Epithelial cell of prostate (primary cell): Measurements from ENCODE around the gene NT5C3B.
"Not testable (repeated sequence)": the region's sequence is repeated elsewhere in the genome, so short reads cannot be mapped to it uniquely, and the experiment has no call there.

Experiments
- DNase-seq: peaks from one replicate; pipeline ENCODE4 v3.0.0-alpha.2; 2011; ENCODE audit warnings: low read depth, low spot score
- H3K27ac ChIP-seq: fragments of 450-650 bp; 2 replicates; pipeline ENCODE4 v1.5.1; 2017; ENCODE audit warnings: mild to moderate bottlenecking

NT5C3B gene

DNA sequence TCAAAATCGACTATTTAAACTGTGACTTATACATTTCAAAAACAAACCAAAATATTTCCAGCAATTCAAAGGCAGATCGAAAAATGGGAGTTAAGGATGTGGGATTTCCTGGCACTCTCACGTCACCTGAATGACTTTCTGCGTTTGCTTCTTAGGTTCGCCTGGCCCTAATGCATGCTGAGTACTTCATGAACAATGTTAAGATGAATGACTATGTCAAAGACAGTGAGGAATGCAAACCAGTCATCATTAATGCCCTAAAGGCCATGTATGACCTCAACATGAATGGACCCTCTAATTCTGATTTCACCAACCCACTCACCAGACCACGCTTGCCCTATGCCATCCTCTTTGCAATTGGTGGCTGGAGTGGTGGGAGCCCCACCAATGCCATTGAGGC lies 8.9 kb upstream of the NT5C3B start:
- DNase-seq: no peak
- no peak overlapping the region for H3K27ac ChIP-seq

- not testable (repeated sequence) for DNase-seq, H3K27ac ChIP-seq
These were observed 4.7 kb upstream of the NT5C3B start for GRCh38 chr17:41840781-41841180.

GRCh38 chr17:41839448-41839847 lies 3.4 kb upstream of the NT5C3B start:
- DNase-seq, H3K27ac ChIP-seq: not testable (repeated sequence)

GRCh38 chr17:41837761-41838538 lies 1.9 kb upstream of the NT5C3B start, which contains the start of gene KLHL10:
Gene KLHL10 (plus strand): TSS chr17:41837825. CDS start chr17:41837933, 108 bp downstream.
- no peak within 1 kb of the TSS for H3K27ac ChIP-seq
- DNase-seq: no peak

DNA sequence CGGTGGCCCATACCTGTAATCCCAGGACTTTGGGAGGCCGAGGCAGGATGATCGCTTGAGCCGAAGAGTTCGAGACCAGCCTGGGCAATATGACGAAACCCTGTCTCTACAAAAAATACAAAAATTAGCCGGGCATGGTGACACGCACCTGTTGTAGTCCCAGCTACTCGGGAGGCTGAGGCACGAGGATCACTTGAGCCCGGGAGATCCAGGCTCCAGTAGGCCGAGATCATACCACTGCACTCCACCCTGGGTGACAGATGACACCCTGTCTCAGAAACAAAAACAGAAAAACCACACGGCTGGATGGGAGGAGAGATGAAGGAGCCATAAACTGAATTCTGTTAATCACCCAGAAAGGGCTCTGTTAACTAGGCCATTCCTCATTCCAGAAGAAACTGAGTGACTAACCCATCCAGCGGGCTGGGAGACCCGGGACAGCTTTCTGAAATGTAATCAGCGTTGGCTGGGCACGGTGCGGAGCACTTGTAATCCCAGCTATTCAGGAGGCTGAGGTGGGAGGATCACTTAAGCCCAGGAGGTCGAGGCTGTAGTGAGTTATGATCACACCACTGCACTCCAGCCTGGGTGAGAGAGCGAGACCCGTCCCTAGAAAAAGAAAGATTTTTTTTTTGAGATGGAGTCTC lies 641 bp upstream of the NT5C3B start:
- no peak overlapping the region for H3K27ac ChIP-seq
- no peak for DNase-seq

DNA sequence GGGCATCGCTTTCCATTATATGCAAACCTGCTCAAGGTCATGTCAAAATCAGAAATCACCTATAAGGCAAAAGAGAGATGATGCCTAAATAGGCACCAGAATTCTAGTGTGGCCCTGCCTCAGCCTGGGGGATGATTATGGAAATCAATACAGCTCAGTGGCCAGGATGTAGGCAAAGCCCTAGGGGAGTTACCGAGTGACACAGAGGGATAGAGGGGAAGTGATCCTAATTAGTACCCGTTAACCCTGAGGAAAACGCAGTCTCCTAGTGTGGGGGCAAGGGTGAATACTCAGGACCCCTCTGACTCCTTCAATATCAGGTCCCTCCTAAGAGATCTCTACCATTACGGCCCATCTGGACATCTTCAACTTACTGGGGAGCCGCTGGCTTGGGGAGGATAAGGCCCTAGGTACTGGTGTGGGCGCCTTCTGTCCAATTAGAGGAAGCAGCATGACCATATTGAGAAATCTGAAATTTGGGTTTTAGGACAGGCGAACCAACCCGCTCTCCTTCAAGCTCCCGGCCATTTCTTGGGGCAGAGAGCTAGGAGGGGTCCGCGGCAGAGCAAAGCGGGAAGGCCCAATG lies 725 bp downstream of the NT5C3B start:
- H3K27ac ChIP-seq: no peak overlapping the region
- DNase-seq: no peak

DNA sequence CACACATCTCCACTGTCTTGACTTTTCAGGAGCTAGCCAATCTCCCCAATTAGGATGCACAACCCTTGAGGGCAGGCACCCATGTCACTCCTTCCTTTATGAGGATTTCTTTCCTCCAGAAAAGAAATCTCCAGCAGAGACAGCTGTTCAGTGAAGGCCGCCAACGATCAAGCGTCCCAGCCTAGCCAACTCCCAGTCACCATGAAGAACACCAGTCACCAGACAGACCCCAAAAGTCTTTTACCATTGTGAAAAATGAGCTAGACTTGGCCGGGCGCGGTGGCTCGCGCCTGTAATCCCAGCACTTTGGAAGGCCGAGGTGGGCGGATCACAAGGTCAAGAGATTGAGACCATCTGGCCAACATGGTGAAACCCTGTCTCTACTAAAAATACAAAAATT lies 6.1 kb downstream of the NT5C3B start:
- not testable (repeated sequence) for H3K27ac ChIP-seq, DNase-seq

GRCh38 chr17:41825175-41825845 lies 10.7 kb downstream of the NT5C3B start:
- no peak overlapping the region for H3K27ac ChIP-seq
- DNase-seq: no peak

DNA sequence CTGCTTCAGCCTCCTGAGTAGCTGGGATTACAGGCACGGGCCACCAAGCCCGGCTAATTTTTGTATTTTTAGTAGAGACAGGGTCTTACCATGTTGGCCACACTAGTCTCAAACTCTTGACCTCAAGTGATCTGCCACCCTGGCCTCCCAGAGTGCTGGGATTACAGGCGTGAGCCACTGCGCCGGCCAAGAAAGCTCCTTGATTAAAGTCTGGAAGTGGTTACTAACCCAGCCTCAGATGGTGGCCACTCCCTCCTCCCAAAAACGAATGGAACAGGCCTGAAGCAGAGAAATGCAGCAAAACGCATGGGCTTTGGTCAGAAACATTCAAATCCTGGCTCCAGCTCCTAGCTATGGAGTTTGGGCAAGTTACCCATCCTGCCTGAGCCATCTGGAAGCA lies 11.9 kb downstream of the NT5C3B start:
- no peak for DNase-seq

GRCh38 chr17:41823580-41823979 lies 12.5 kb downstream of the NT5C3B start:
- DNase-seq: no peak
- H3K27ac ChIP-seq: no peak overlapping the region

More for the DNA sequence above, 11.9 kb downstream of the NT5C3B start:
- no peak overlapping the region for H3K27ac ChIP-seq

- DNase-seq: no peak
- no peak overlapping the region for H3K27ac ChIP-seq
These were observed 12.9 kb downstream of the NT5C3B start for GRCh38 chr17:41823141-41823524.

- H3K27ac ChIP-seq: no peak overlapping the region
- no peak for DNase-seq
These were observed 13.6 kb downstream of the NT5C3B start for GRCh38 chr17:41822216-41823140.

DNA sequence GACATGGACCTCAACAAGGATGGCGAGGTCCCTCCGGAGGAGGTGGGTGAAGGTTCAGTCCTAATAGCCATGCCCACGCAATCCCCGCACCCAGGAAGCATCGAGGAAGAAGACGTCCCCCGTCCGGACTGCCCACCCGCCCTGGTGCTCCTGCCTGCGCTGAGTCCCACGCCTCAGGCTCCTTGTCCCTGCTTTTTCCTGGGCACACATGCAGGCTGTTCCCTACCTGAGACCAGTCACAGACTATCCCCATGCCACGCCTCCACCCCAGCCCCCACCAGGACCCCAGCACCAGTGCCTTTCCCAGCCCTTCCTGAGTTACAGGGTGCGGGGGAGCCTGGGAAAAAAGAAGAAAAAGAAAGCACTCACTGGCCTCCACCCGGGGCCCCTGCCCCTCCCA lies 14.3 kb downstream of the NT5C3B start:
- DNase-seq: no peak

DNA sequence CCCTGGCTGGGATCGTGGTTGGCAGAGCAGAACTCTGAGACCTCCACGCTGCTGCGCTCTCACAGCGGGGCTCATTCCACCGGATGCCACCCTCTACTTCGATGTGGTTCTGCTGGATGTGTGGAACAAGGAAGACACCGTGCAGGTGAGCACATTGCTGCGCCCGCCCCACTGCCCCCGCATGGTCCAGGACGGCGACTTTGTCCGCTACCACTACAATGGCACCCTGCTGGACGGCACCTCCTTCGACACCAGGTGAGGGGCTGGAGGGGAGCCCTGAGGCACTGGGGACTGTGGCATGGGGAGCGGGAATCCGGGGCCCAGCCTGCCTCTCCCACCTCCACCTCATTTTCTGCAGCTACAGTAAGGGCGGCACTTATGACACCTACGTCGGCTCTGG lies 18.0 kb downstream of the NT5C3B start:
- DNase-seq: no peak
- no peak overlapping the region for H3K27ac ChIP-seq

More for the DNA sequence above, 14.3 kb downstream of the NT5C3B start:
- no peak overlapping the region for H3K27ac ChIP-seq

- DNase-seq: no peak
- no peak overlapping the region for H3K27ac ChIP-seq
These were observed 19.3 kb downstream of the NT5C3B start for GRCh38 chr17:41816637-41817320.

- DNase-seq: no peak
- H3K27ac ChIP-seq: no peak overlapping the region
These were observed 21.8 kb downstream of the NT5C3B start for GRCh38 chr17:41814195-41814594.

- H3K27ac ChIP-seq: no peak overlapping the region
- no peak for DNase-seq
These were observed 22.3 kb downstream of the NT5C3B start for GRCh38 chr17:41813699-41814124.

DNA sequence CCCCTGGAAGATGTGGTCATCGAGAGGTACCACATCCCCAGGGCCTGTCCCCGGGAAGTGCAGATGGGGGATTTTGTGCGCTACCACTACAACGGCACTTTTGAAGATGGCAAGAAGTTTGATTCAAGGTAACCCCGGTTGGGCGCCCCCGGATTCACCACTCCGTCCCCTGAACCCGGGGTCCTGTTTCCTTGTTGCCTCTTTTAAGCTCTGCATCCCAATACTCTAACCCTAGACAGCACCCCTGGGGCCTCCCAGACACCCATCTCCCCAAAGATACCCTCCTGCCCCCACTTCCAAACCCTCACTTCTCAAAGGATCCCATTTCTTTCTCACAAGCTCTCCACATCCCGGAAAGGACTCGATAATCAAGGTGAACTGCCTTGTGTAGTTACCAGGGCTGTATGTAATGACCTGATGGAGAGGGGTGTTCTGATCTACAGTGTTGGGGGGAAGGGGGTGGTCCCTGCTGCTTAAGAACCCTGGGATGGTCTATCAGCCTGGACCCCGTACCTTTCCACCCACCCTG lies 22.8 kb downstream of the NT5C3B start:
- peak overlapping the region; percentile 77 for H3K27ac ChIP-seq
- DNase-seq: no peak
